Glutamatergic neuron (in vitro differentiated cells): ENCODE data around the gene STAM. TPM values are rescaled to one million over a fixed set of nuclear protein-coding genes. Genes with fewer than 3 reads are reported as not detected.

Experiments
- DNase-seq: peaks from one replicate; pipeline ENCODE4 v3.0.0; 2022
- H3K27ac Mint-ChIP-seq: one replicate; pipeline ENCODE4 v1.8.0; 2020; ENCODE audit warnings: mild to moderate bottlenecking, mixed read lengths, inconsistent platforms; ENCODE audit not compliant: unreplicated experiment
- H3K27me3 Mint-ChIP-seq: one replicate; pipeline ENCODE4 v1.8.0; 2020; ENCODE audit warnings: mild to moderate bottlenecking, moderate library complexity, mixed read lengths, inconsistent platforms; ENCODE audit not compliant: unreplicated experiment
- H3K36me3 Mint-ChIP-seq: one replicate; pipeline ENCODE4 v1.8.0; 2020; ENCODE audit warnings: mild to moderate bottlenecking, mixed read lengths, inconsistent platforms; ENCODE audit not compliant: unreplicated experiment
- H3K4me1 Mint-ChIP-seq: one replicate; pipeline ENCODE4 v1.8.0; 2020; ENCODE audit warnings: mild to moderate bottlenecking, low read depth, mixed read lengths, inconsistent platforms; ENCODE audit not compliant: unreplicated experiment
- H3K4me3 Mint-ChIP-seq: one replicate; pipeline ENCODE4 v1.8.0; 2020; ENCODE audit warnings: mild to moderate bottlenecking, mixed read lengths, inconsistent platforms; ENCODE audit not compliant: unreplicated experiment
- H3K9me3 Mint-ChIP-seq: one replicate; pipeline ENCODE4 v1.8.0; 2020; ENCODE audit warnings: mild to moderate bottlenecking, moderate library complexity, mixed read lengths, inconsistent platforms; ENCODE audit not compliant: unreplicated experiment
- CTCF ChIP-seq: fragments of 200-600 bp; sonication (generic); IDR thresholded peaks from one replicate; pipeline ENCODE4 v1.5.0; 2021; ENCODE audit not compliant: partially characterized antibody, unreplicated experiment
- long read RNA-seq: library from polyadenylated mRNA; unstranded; transcript quantifications from one replicate; pipeline ENCODE4 v2.0.0, GENCODE V29; 2020; ENCODE audit not compliant: unreplicated experiment
- total RNA-seq: library from RNA; stranded (reverse); fragmentation: NEBNext Ultra II Directional; extraction: Animal tissue kit (Norgen Biotek cat#: 25700); gene quantifications from one replicate; pipeline ENCODE4 v1.2.1, GENCODE V29; 2021; ENCODE audit not compliant: unreplicated experiment

The STAM gene
- total RNA-seq = 81.0 TPM
- long read RNA-seq, transcript STAM-202 (14 exons, 2,972 nt) = major isoform, 32 of 39 reads
- long read RNA-seq, partial matches to known transcripts = 2 of 39 reads
- long read RNA-seq, other reads (novel, unspliced or antisense) = 5 of 39 reads

GRCh38 chr10:17643755-17644484 lies at the start of gene STAM:
TSS of gene STAM (plus strand) at chr10:17644151. CDS start at chr10:17644340, 189 bp downstream.
- H3K9me3 Mint-ChIP-seq = peaks cover 12% of the 10 kb centered on the region
- no peak for TF ChIP-seq CTCF
- peak; percentile 93 for DNase-seq
- peaks cover 12% of the 10 kb centered on the region for H3K4me1 Mint-ChIP-seq
- H3K27ac Mint-ChIP-seq = peak within 1 kb of the TSS; percentile 99
- H3K27me3 Mint-ChIP-seq = peaks cover 10% of the 10 kb centered on the region
- no peaks in the 10 kb centered on the region for H3K36me3 Mint-ChIP-seq
- H3K4me3 Mint-ChIP-seq = peak within 1 kb of the TSS; percentile 99

- no peaks in the 10 kb centered on the region for H3K27me3 Mint-ChIP-seq
- no peaks in the 10 kb centered on the region for H3K9me3 Mint-ChIP-seq
- no peaks in the 10 kb centered on the region for H3K36me3 Mint-ChIP-seq
- TF ChIP-seq CTCF = no peak
- no peak overlapping the region for H3K4me3 Mint-ChIP-seq
- H3K27ac Mint-ChIP-seq = no peak overlapping the region
- DNase-seq = no peak
- H3K4me1 Mint-ChIP-seq = no peaks in the 10 kb centered on the region
Measured at GRCh38 chr10:17597386-17597785, 46.6 kb upstream of the STAM start.

- no peak overlapping the region for H3K27ac Mint-ChIP-seq
- H3K9me3 Mint-ChIP-seq = no peaks in the 10 kb centered on the region
- no peaks in the 10 kb centered on the region for H3K36me3 Mint-ChIP-seq
- H3K4me3 Mint-ChIP-seq = no peak overlapping the region
- H3K27me3 Mint-ChIP-seq = no peaks in the 10 kb centered on the region
- no peak for TF ChIP-seq CTCF
- DNase-seq = no peak
- no peaks in the 10 kb centered on the region for H3K4me1 Mint-ChIP-seq
Measured at GRCh38 chr10:17599089-17599488, 44.9 kb upstream of the STAM start.

GRCh38 chr10:17605936-17606335 lies 38.0 kb upstream of the STAM start:
- H3K4me3 Mint-ChIP-seq = no peak overlapping the region
- TF ChIP-seq CTCF = no peak
- no peaks in the 10 kb centered on the region for H3K4me1 Mint-ChIP-seq
- no peaks in the 10 kb centered on the region for H3K27me3 Mint-ChIP-seq
- DNase-seq = no peak
- no peaks in the 10 kb centered on the region for H3K36me3 Mint-ChIP-seq
- H3K27ac Mint-ChIP-seq = no peak overlapping the region
- H3K9me3 Mint-ChIP-seq = no peaks in the 10 kb centered on the region

- Mint-ChIP-seq H3K36me3 (no peaks in the 10 kb centered on the region), H3K27me3 (no peaks in the 10 kb centered on the region), H3K27ac (no peak overlapping the region), H3K9me3 (no peaks in the 10 kb centered on the region), H3K4me3 (no peak overlapping the region), H3K4me1 (no peaks in the 10 kb centered on the region)
- DNase-seq = no peak
- no peak for TF ChIP-seq CTCF
Measured at GRCh38 chr10:17606547-17607040, 37.4 kb upstream of the STAM start.
